ENCODE data around the gene EPN3.

The EPN3 gene

DNA sequence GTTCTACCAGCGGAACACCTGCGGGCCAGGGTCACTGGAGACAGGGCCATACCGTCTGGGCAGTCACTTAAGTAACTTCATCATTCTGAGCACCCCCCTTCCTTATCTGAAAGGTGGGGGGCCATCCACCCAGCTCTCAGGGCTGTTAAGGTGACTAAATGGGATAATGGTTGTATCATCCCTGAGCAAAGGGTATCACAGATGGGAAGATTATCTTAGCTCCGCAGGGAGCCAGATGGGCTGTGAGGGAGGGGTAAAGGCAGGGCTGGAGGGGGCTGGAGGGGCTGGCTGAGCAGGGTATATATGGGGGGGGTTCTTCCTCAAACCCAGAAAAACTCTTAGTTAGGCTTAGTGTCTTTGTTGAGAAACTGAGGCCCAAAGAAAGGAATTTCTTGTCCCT is 25.1 kb downstream of the EPN3 start:
- Histone ChIP-seq H3K4me3 (no peak overlapping the region), H3K9ac (no peak overlapping the region), H3K36me3 (no peaks in the 10 kb centered on the region), H3K4me2 (no peak overlapping the region), H4K20me1 (peaks cover 40% of the 10 kb centered on the region), H3K4me1 (peaks cover 30% of the 10 kb centered on the region), H3K27me3 (peaks cover 65% of the 10 kb centered on the region), H3K27ac (no peak overlapping the region), H3K9me3 (no peaks in the 10 kb centered on the region)
- TF ChIP-seq Cebpa-rat (IDR thresholded peaks at IDR 0.05) = no peak

DNA sequence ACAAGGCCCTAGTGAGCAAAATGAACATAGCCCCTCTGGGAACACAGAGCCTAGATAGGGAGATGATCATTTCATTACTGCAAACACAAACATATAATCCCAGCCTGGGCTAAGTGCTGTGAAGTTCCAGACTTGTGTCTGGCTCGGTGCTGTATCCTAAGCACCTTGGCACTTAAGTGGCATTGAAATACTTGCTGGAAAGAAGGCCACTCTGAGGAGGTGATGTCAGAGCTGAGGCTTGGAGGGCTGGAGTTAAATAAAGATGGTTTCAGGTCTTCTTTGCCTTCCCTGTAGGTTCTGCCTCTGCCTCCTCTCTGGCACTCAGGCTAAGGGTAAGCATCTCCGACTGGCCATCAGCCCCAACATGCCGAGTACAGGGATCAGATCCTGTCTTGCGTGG is 25.6 kb downstream of the EPN3 start:
- no peak overlapping the region for H3K4me2 ChIP-seq
- H3K27ac ChIP-seq = no peak overlapping the region
- H3K27me3 ChIP-seq = peaks cover 70% of the 10 kb centered on the region
- no peak overlapping the region for H3K4me3 ChIP-seq
- peaks cover 45% of the 10 kb centered on the region for H4K20me1 ChIP-seq
- no peaks in the 10 kb centered on the region for H3K36me3 ChIP-seq
- H3K9me3 ChIP-seq = no peaks in the 10 kb centered on the region
- no peak for TF ChIP-seq Cebpa-rat (IDR thresholded peaks at IDR 0.05)
- H3K4me1 ChIP-seq = peaks cover 30% of the 10 kb centered on the region
- no peak overlapping the region for H3K9ac ChIP-seq

DNA sequence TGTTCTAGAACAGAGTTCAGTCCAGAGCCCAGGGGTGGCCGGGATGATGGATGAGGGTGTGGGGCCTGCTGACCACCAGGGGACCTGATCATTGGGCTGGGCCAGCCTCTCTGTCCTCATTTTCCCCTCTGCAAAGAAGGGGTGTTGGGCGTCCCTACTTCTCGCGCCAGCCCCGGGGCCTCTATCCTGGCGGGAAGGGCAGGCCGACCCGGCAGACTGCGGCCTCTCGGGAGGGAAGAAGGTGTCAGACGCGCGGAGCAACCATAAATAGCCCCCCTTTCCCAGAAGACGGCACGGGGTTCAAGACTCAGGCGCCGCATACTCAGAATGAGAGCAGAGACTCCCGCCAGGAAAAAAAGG is 26.0 kb downstream of the EPN3 start:
- no peaks in the 10 kb centered on the region for H3K36me3 ChIP-seq
- no peak overlapping the region for H3K9ac ChIP-seq
- H3K4me3 ChIP-seq = no peak overlapping the region
- TF ChIP-seq Cebpa-rat (IDR thresholded peaks at IDR 0.05) = no peak
- H3K27me3 ChIP-seq = peaks cover 74% of the 10 kb centered on the region
- peaks cover 30% of the 10 kb centered on the region for H3K4me1 ChIP-seq
- peaks cover 49% of the 10 kb centered on the region for H4K20me1 ChIP-seq
- H3K27ac ChIP-seq = no peak overlapping the region
- no peaks in the 10 kb centered on the region for H3K9me3 ChIP-seq
- H3K4me2 ChIP-seq = peak overlapping the region; percentile 98; the same call in 1 of the 2 replicates

DNA sequence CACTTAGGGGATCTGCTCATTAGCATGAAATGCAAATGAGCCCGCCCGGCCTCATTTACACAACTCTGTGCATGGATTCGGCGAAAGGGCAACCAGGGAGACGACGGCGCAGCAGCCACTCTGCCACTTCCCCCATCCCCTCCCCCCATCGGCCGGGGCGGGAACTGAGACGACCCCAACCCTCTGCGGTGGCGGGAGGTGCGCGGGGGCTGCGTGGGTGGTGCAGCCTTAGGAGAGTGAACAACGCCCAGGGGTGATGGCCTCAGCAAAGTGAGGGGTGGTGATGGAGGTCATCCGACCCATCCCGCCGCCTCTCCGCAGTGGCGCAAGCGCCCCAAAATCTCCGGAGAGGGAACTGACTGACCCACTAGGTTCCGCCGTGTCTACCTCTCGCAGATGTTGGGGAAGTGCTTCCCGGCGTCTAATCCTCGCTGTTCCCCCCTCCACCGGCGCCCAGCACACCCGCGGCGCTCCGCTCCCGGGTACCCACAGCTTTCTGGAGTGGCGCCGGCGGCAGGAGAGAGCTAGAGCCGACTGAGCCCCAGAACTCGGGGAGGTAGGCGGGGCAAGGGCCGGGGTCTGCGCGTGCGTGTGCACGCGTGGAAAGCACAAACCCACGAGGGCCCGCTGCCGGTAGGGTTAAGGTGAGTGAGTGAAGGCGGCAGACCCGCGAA is 26.5 kb downstream of the EPN3 start:
- Histone ChIP-seq H3K4me1 (peaks cover 30% of the 10 kb centered on the region), H4K20me1 (peaks cover 54% of the 10 kb centered on the region), H3K4me3 (peak overlapping the region; percentile 68; the same call in 1 of the 2 replicates), H3K9ac (no peak overlapping the region), H3K27ac (no peak overlapping the region), H3K27me3 (peaks cover 80% of the 10 kb centered on the region), H3K4me2 (peak overlapping the region; percentile 98), H3K36me3 (no peaks in the 10 kb centered on the region), H3K9me3 (no peaks in the 10 kb centered on the region)
- no peak for TF ChIP-seq Cebpa-rat (IDR thresholded peaks at IDR 0.05)

DNA sequence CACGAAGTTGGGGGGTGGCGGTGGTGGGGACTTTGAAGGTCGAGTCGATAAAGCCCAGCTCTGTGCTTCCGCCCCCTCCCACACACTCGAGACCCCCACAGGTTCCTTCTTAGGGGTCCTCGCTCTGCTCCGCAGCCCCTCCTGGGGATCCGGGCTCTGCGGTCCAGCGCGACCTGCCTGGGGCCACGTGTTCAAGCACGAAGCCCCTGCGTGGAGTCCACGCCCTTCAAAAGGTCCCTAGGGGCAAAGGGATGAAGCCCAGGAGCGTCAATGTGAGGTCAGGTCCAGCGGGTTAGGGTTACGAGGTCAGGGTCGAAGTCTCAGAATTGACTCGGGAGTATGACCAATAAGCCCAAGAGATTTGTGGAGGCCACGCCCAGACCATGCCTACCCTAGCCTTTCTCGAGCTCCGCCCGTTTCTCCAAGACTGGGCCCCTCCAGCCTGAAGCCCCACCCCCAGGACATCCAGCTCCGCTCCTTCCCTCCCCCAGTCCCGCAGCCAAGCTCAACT is 27.2 kb downstream of the EPN3 start:
- H3K4me1 ChIP-seq = peaks cover 30% of the 10 kb centered on the region
- H3K27ac ChIP-seq = no peak overlapping the region
- H3K9ac ChIP-seq = no peak overlapping the region
- peaks cover 86% of the 10 kb centered on the region for H3K27me3 ChIP-seq
- TF ChIP-seq Cebpa-rat (IDR thresholded peaks at IDR 0.05) = no peak
- peaks cover 54% of the 10 kb centered on the region for H4K20me1 ChIP-seq
- no peaks in the 10 kb centered on the region for H3K9me3 ChIP-seq
- H3K36me3 ChIP-seq = no peaks in the 10 kb centered on the region
- H3K4me3 ChIP-seq = peak overlapping the region; percentile 68; the same call in 1 of the 2 replicates
- H3K4me2 ChIP-seq = peak overlapping the region; percentile 98

DNA sequence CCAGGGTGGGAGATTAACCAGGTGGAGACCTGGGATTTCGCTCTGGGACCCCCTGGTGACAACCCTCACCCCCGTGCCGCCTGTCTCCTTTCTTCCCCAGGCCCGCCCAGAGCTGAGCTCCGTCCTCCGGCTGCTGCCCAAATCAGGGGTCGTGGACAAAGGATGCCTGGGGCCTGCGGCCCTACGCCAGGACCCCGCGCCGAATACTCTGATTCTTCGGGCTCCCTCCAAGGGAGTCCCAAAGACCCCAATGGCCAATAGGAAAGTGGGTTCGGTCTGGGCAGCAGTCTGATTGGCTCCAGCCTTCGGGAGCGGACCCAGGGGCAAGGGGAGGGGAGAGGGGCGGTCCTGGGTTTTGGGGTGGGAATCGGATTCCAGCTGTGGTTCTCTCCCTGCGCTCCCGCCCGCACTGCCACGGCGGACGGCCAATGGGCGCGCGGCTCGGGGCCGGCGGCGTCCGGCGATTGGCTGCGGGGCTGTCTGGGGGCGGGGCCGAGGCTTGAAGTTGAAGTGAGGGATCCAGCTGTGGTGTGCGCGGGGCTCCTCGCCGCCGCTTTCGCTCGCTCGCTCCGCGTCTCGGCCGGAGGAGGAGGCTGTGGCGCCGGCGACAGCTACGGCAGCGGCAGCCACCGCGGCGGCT is 27.8 kb downstream of the EPN3 start, which contains the start of gene CACNA1G:
TSS of gene CACNA1G (plus strand) at position 531 of the 640 bp plus-strand sequence. CDS start 745 bp downstream, outside the sequence.
- Histone ChIP-seq H3K36me3 (no peaks in the 10 kb centered on the region), H3K4me1 (peaks cover 30% of the 10 kb centered on the region), H3K4me3 (peak within 1 kb of the TSS; percentile 68), H3K27me3 (peaks cover 92% of the 10 kb centered on the region), H3K4me2 (peak within 1 kb of the TSS; percentile 98), H3K9me3 (no peaks in the 10 kb centered on the region), H3K27ac (no peak within 1 kb of the TSS), H3K9ac (no peak within 1 kb of the TSS), H4K20me1 (peaks cover 54% of the 10 kb centered on the region)
- no peak for TF ChIP-seq Cebpa-rat (IDR thresholded peaks at IDR 0.05)

DNA sequence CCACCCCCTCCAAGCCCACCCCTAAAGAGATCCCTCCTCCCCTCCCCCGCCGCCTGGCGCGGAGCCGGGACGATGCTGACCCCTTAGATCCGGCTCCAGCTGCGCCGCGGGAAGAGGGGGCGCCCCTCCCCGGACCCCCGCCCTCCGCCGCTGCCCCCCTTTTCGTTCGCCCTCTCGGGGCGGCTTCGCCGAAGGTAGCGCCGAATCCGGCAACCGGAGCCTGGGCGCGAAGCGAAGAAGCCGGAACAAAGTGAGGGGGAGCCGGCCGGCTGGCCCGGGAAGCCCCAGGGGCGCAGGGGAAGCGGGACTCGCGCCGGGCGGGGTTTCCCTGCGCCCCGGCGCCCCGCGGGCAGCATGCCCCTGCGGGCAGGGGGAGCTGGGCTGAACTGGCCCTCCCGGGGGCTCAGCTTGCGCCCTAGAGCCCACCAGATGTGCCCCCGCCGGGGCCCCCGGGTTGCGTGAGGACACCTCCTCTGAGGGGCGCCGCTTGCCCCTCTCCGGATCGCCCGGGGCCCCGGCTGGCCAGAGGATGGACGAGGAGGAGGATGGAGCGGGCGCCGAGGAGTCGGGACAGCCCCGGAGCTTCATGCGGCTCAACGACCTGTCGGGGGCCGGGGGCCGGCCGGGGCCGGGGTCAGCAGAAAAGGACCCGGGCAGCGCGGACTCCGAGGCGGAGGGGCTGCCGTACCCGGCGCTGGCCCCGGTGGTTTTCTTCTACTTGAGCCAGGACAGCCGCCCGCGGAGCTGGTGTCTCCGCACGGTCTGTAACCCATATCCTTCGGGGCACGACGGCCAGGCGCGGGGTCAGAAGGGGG is 28.6 kb downstream of the EPN3 start:
- Histone ChIP-seq H3K4me3 (peak overlapping the region; percentile 68), H4K20me1 (peaks cover 54% of the 10 kb centered on the region), H3K4me2 (peak overlapping the region; percentile 98), H3K27me3 (peaks cover 97% of the 10 kb centered on the region), H3K9ac (no peak overlapping the region), H3K9me3 (no peaks in the 10 kb centered on the region), H3K4me1 (peaks cover 30% of the 10 kb centered on the region), H3K36me3 (no peaks in the 10 kb centered on the region), H3K27ac (no peak overlapping the region)
- no peak for TF ChIP-seq Cebpa-rat (IDR thresholded peaks at IDR 0.05)

DNA sequence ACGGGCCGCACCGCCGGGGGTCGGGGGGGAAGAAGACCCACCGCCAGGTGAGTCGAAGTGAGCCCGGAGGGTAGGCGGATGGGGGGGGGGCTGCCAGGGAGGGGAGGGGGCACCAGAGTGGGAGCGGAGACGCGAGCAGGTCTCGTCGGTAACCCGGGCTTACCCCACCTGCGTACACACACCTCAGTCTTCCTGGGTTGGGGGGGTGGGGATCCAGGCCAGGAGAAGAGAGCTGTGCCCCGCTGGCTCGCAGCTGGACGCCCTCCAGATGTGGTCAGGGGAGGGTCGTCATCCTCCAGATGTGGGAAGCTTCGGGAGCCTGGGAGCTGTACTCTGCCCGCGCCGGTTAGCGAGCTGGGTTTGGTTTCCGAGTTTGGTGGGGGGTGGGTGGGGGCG is 29.2 kb downstream of the EPN3 start:
- no peaks in the 10 kb centered on the region for H3K36me3 ChIP-seq
- H3K4me2 ChIP-seq = peak overlapping the region; percentile 98; the same call in 1 of the 2 replicates
- no peak overlapping the region for H3K27ac ChIP-seq
- TF ChIP-seq Cebpa-rat (IDR thresholded peaks at IDR 0.05) = no peak
- H3K9me3 ChIP-seq = no peaks in the 10 kb centered on the region
- peaks cover 30% of the 10 kb centered on the region for H3K4me1 ChIP-seq
- peaks cover 54% of the 10 kb centered on the region for H4K20me1 ChIP-seq
- H3K4me3 ChIP-seq = no peak overlapping the region
- H3K27me3 ChIP-seq = peaks cover 99% of the 10 kb centered on the region
- no peak overlapping the region for H3K9ac ChIP-seq

DNA sequence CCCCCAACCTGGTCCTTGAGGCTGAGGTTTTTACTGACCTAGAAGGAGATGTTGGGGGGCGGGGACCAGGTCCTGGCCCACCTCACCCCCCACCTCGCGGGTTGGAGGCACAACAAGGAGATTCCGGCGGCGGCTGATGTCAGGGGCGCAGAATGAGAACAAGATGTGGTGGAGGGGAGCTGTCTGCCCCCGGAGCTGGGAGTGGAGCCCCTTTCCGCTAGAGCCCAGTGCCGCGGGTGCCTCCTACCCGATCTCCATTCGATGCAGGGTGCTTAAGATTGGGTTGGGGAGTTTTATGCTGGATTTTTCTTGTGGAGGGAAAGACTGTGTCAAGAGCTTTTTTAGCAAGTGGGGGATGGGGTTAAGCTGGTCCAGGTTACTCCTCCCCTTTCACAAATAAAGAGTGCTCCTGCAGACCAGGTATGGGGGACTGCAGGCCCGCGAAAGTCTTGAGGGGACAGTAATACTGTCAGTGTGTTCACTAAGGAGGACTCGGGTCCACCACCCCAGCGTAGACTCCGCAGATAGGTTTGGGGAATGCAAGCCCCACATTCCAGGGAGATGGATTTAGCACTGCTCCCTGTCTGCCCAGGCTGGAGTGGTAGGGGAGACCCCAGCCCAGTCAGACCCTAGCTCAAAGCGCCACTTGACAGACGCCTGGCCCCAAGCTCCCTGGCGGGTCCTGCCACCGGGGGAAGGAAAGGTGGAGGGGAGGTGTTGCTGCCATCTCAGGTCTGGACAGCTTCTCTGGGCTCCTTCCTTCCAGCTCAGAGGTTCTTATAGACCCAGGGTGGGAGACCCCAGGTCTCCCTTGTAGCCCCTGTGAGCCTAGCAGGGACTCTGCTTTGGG is 29.9 kb downstream of the EPN3 start:
- H3K27ac ChIP-seq = no peak overlapping the region
- H4K20me1 ChIP-seq = peaks cover 54% of the 10 kb centered on the region
- no peaks in the 10 kb centered on the region for H3K9me3 ChIP-seq
- no peaks in the 10 kb centered on the region for H3K36me3 ChIP-seq
- peaks cover 30% of the 10 kb centered on the region for H3K4me1 ChIP-seq
- H3K9ac ChIP-seq = no peak overlapping the region
- H3K4me2 ChIP-seq = peak overlapping the region; percentile 26; the same call in 1 of the 2 replicates
- TF ChIP-seq Cebpa-rat (IDR thresholded peaks at IDR 0.05) = no peak
- no peak overlapping the region for H3K4me3 ChIP-seq
- H3K27me3 ChIP-seq = peaks cover 98% of the 10 kb centered on the region

All from BLaER1 (cell line).